ENCODE data around the gene EIPR1. TPM values are rescaled to one million over a fixed set of nuclear protein-coding genes. Genes with fewer than 3 reads are reported as not detected.

The EIPR1 gene
- total and polyA plus RNA-seq, 8 donors: 4.3 to 12.5 (median 6.4) TPM

GRCh38 chr2:3292416-3292815 lies 85.2 kb downstream of the EIPR1 start:
- no peak for DNase-seq

GRCh38 chr2:3291750-3292149 lies 85.9 kb downstream of the EIPR1 start:
- FAIRE-seq: no peak
- Histone ChIP-seq H3K27ac (no peak overlapping the region), H3K27me3 (no peaks in the 10 kb centered on the region), H3K4me1 (no peaks in the 10 kb centered on the region), H3K4me3 (no peak overlapping the region), H3K9me3 (no peaks in the 10 kb centered on the region), H3K36me3 (no peaks in the 10 kb centered on the region)
- WGBS, 2 donors: 91 to 95% methylated on average over 7 of the region's 7 CpGs
- ATAC-seq: no peak
- no peak for TF ChIP-seq CTCF (IDR thresholded peaks at IDR 0.05)
- intact Hi-C loops (cut with DNase I): no loop called here
- DNase-seq: no peak

More at GRCh38 chr2:3292416-3292815, 85.2 kb downstream of the EIPR1 start:
- no peak for TF ChIP-seq CTCF (IDR thresholded peaks at IDR 0.05)
- Histone ChIP-seq H3K36me3 (no peaks in the 10 kb centered on the region), H3K4me1 (no peaks in the 10 kb centered on the region), H3K27ac (no peak overlapping the region), H3K27me3 (no peaks in the 10 kb centered on the region), H3K4me3 (no peak overlapping the region), H3K9me3 (no peaks in the 10 kb centered on the region)
- intact Hi-C loops (cut with DNase I): no loop called here
- FAIRE-seq (no peak), ATAC-seq (no peak)
- WGBS, 2 donors: 87 to 94% methylated on average over 10 of the region's 10 CpGs

GRCh38 chr2:3291113-3291512 lies 86.5 kb downstream of the EIPR1 start:
- H3K4me3 ChIP-seq: no peak overlapping the region
- intact Hi-C loops (cut with DNase I): no loop called here
- DNase-seq: no peak
- no peak for ATAC-seq
- FAIRE-seq: no peak
- no peak overlapping the region for H3K27ac ChIP-seq
- no peaks in the 10 kb centered on the region for H3K9me3 ChIP-seq
- WGBS, 2 donors: 97 to 98% methylated on average over 9 of the region's 9 CpGs
- no peaks in the 10 kb centered on the region for H3K36me3 ChIP-seq
- no peaks in the 10 kb centered on the region for H3K4me1 ChIP-seq
- no peak for TF ChIP-seq CTCF (IDR thresholded peaks at IDR 0.05)
- H3K27me3 ChIP-seq: no peaks in the 10 kb centered on the region

- FAIRE-seq (no peak), ATAC-seq (no peak), DNase-seq (no peak)
- intact Hi-C loops (cut with DNase I): no loop called here
- Histone ChIP-seq H3K4me1 (no peaks in the 10 kb centered on the region), H3K9me3 (no peaks in the 10 kb centered on the region), H3K4me3 (no peak overlapping the region), H3K27ac (no peak overlapping the region), H3K27me3 (no peaks in the 10 kb centered on the region), H3K36me3 (no peaks in the 10 kb centered on the region)
- no peak for TF ChIP-seq CTCF (IDR thresholded peaks at IDR 0.05)
- 83 to 86% methylated on average over 12 of the region's 12 CpGs for WGBS, 2 donors
Observed at GRCh38 chr2:3290655-3291054, 87.0 kb downstream of the EIPR1 start.

GRCh38 chr2:3289971-3290370 lies 87.6 kb downstream of the EIPR1 start:
- no peak for ATAC-seq
- Histone ChIP-seq H3K36me3 (no peaks in the 10 kb centered on the region), H3K27me3 (no peaks in the 10 kb centered on the region), H3K4me3 (no peak overlapping the region), H3K4me1 (no peaks in the 10 kb centered on the region), H3K27ac (no peak overlapping the region), H3K9me3 (no peaks in the 10 kb centered on the region)
- no peak for DNase-seq
- 97 to 98% methylated on average over 8 of the region's 8 CpGs for WGBS, 2 donors
- TF ChIP-seq CTCF (IDR thresholded peaks at IDR 0.05): no peak
- intact Hi-C loops (cut with DNase I): no loop called here
- FAIRE-seq: no peak

Data from pancreas (tissue), 10 donors.